Measurements from ENCODE around the gene NKD2.

GRCh38 chr5:1075931-1076330, 67.3 kb downstream of the NKD2 start:
- TF ChIP-seq CTCF (IDR thresholded peaks at IDR 0.05; ENCODE audit: insufficient read depth, low read depth, low read length) (no peak), EZH2 (IDR thresholded peaks at IDR 0.05; ENCODE audit: insufficient read depth, low read length) (no peak)

All from astrocyte (in vitro differentiated cells and primary cell).